B cell (primary cell): ENCODE measurements around the gene MTERF4. TPM values are rescaled to one million over a fixed set of nuclear protein-coding genes. Genes with fewer than 3 reads are reported as not detected.
A peak's percentile ranks its signal among the peaks of the same experiment; 100 is the strongest.

Experiments
- ATAC-seq: fragments of 200-7000 bp; cut with Tn5 transposase; one replicate; pipeline ENCODE4 v1.10.0; 2021; ENCODE audit warnings: low read depth, mild to moderate bottlenecking, moderate number of reproducible peaks, moderate library complexity
- CTCF ChIA-PET: fragments of 350-600 bp; sonication (Branson Sonifier 250); formaldehyde crosslinking; loops from one replicate; lab custom pipeline; 2021; ENCODE audit warnings: antibody characterized with exemption, inconsistent platforms; lab: Charles Lee
- POLR2A ChIA-PET: fragments of 350-600 bp; sonication (Branson Sonifier 250); formaldehyde crosslinking; loops from one replicate; lab custom pipeline; 2021; ENCODE audit warnings: antibody characterized with exemption; lab: Charles Lee
- DNase-seq: peaks from one replicate; pipeline ENCODE4 v3.0.0; 2013
- H2AFZ ChIP-seq: 2 replicates; pipeline ENCODE4 v1.6.1; 2012; ENCODE audit warnings: mild to moderate bottlenecking, low read depth, low read length; ENCODE audit not compliant: insufficient read depth, poor library complexity, severe bottlenecking
- H3K27ac ChIP-seq, 2 donors: 1 replicate in 1 of 2; 2 replicates in 1 of 2; pipeline ENCODE4 v1.5.1; 2012 to 2013; ENCODE audit warnings: low read length in 2 of 2, mild to moderate bottlenecking in 2 of 2, moderate library complexity in 1 of 2
- H3K27me3 ChIP-seq, 4 experiments: fragments of 200-600 bp in 1 of 4; sonication (generic) in 1 of 4; replicated peaks in 1 of 4; 1 replicate in 2 of 4; 2 replicates in 2 of 4; pipeline versions ENCODE4 v1.6.1 to v1.7.0; 2013 to 2016; ENCODE audit warnings: low read length in 3 of 4, mild to moderate bottlenecking in 2 of 4, mixed read lengths in 1 of 4, moderate library complexity in 1 of 4; ENCODE audit not compliant: insufficient read depth in 4 of 4, control insufficient read depth in 3 of 4; ENCODE audit errors: control extremely low read depth in 1 of 4
- H3K36me3 ChIP-seq, 2 experiments: replicated peaks in 1 of 2; 1 replicate in 1 of 2; 2 replicates in 1 of 2; pipeline versions ENCODE4 v1.6.1 to v1.7.1; 2013; ENCODE audit warnings: low read length in 1 of 2; ENCODE audit not compliant: insufficient read depth in 2 of 2, control insufficient read depth in 1 of 2; ENCODE audit errors: control extremely low read depth in 1 of 2, extremely low read depth in 1 of 2
- H3K4me1 ChIP-seq, 2 donors: fragments of 200-600 bp in 1 of 2; sonication (generic) in 1 of 2; 1 replicate in 1 of 2; 2 replicates in 1 of 2; pipeline versions ENCODE4 v1.5.1 to v1.6.1; 2013 to 2017; ENCODE audit warnings: low read length in 2 of 2; ENCODE audit not compliant: control insufficient read depth in 2 of 2, insufficient read depth in 2 of 2
- H3K4me2 ChIP-seq: replicated peaks from 2 replicates; pipeline ENCODE3; 2012; ENCODE audit warnings: mild to moderate bottlenecking, low read depth, low read length; ENCODE audit not compliant: poor library complexity, severe bottlenecking
- H3K4me3 ChIP-seq, 5 experiments: fragments of 200-600 bp in 1 of 5; sonication (generic) in 1 of 5; 1 replicate in 3 of 5; 2 replicates in 2 of 5; pipeline versions ENCODE4 v1.5.1 to v1.7.0; 2011 to 2016; ENCODE audit warnings: low read length in 4 of 5, mild to moderate bottlenecking in 4 of 5, low read depth in 2 of 5, control low read depth in 1 of 5, moderate library complexity in 1 of 5; ENCODE audit not compliant: insufficient read depth in 1 of 5; ENCODE audit errors: control extremely low read depth in 1 of 5, extremely low read depth in 1 of 5
- H3K79me2 ChIP-seq: fragments of 200-600 bp; sonication (generic); one replicate; pipeline ENCODE4 v1.6.0; 2016; ENCODE audit warnings: low read length; ENCODE audit not compliant: control insufficient read depth, insufficient read depth
- H3K9ac ChIP-seq: fragments of 200-600 bp; sonication (generic); 2 replicates; pipeline ENCODE4 v1.6.1; 2017; ENCODE audit warnings: mild to moderate bottlenecking, low read length, moderate library complexity
- H3K9me3 ChIP-seq, 3 donors: one replicate each; pipeline versions ENCODE4 v1.6.1 to v1.7.1; 2013; ENCODE audit warnings: low read length in 2 of 3; ENCODE audit not compliant: control insufficient read depth in 2 of 3, insufficient read depth in 1 of 3; ENCODE audit errors: control extremely low read depth in 1 of 3
- H4K20me1 ChIP-seq: 2 replicates; pipeline ENCODE4 v1.6.0; 2012; ENCODE audit warnings: mild to moderate bottlenecking, low read length; ENCODE audit not compliant: insufficient read depth, control insufficient read depth, poor library complexity, severe bottlenecking
- H3K27ac Mint-ChIP-seq: one replicate; pipeline ENCODE4 v1.8.0; 2021; ENCODE audit warnings: mixed read lengths
- H3K27me3 Mint-ChIP-seq: one replicate; pipeline ENCODE4 v1.8.0; 2021; ENCODE audit warnings: mixed read lengths
- H3K4me1 Mint-ChIP-seq: one replicate; pipeline ENCODE4 v1.8.0; 2021; ENCODE audit warnings: mixed read lengths
- H3K4me3 Mint-ChIP-seq: one replicate; pipeline ENCODE4 v1.8.0; 2021; ENCODE audit warnings: mixed read lengths
- H3K9me3 Mint-ChIP-seq: one replicate; pipeline ENCODE4 v1.8.0; 2022; ENCODE audit warnings: mixed read lengths; ENCODE audit not compliant: insufficient read depth
- CTCF ChIP-seq: fragments of 200-600 bp; IDR thresholded peaks from one replicate; pipeline ENCODE4 v1.8.0; 2022; ENCODE audit warnings: antibody characterized with exemption, mild to moderate bottlenecking
- EZH2 ChIP-seq: IDR thresholded peaks from 2 replicates; pipeline ENCODE4 v1.6.1; 2012; ENCODE audit warnings: borderline replicate concordance, low read depth, mild to moderate bottlenecking, moderate library complexity, low read length; ENCODE audit not compliant: insufficient read depth, poor library complexity, severe bottlenecking
- WGBS: methylation state at CpG from one replicate; pipeline ENCODE4 v1.1.5; 2013; ENCODE audit warnings: missing lambda C conversion rate; ENCODE audit not compliant: insufficient coverage; 5-methylcytosine and 5-hydroxymethylcytosine counted together
- intact Hi-C: fragments of 100-400 bp; cut with micrococcal nuclease; formaldehyde crosslinking; loops from one replicate; pipeline ENCODE4 v1.10.0; 2022
- polyA plus RNA-seq: library from polyadenylated mRNA; depleted of rRNA; stranded (reverse); fragments of >200 nt; gene quantifications from 2 replicates; pipeline ENCODE4 v1.2.3, GENCODE V29; 2012
- total RNA-seq, 2 donors: library from RNA; stranded (reverse); fragments of 120-200 nt in 1 of 2; gene quantifications; 1 replicate in 1 of 2; 2 replicates in 1 of 2; pipeline versions ENCODE4 v1.2.3 to v1.2.4, GENCODE V29; 2013 to 2022

MTERF4 gene
- total and polyA plus RNA-seq, 2 donors (not counting 1 experiment from before 2014, with no cell fraction given) = 88.7 to 153 TPM

- no peak for DNase-seq
- Histone ChIP-seq H3K4me1 (peaks cover 44 to 49% of the 10 kb centered on the region in 2 donors), H3K9ac (no peak overlapping the region), H3K27ac (no peak overlapping the region), H3K79me2 (peaks cover 4% of the 10 kb centered on the region), H3K36me3 (peaks cover 0 to 10% of the 10 kb centered on the region in 2 experiments), H3K27me3 (no peaks in the 10 kb centered on the region), H3K4me3 (no peak overlapping the region), H3K4me2 (no peak overlapping the region), H2AFZ (no peak overlapping the region), H4K20me1 (no peaks in the 10 kb centered on the region), H3K9me3 (peaks cover 0 to 10% (median 0%) of the 10 kb centered on the region in 3 donors)
- ChIA-PET CTCF (no interaction called here), POLR2A (interaction anchor here (1.2 kb wide), 1 partner anchor 10 kb away, joined by 4 read pairs; no protein-coding TSS in a partner anchor)
- intact Hi-C loops = no loop called here
- peaks cover 55% of the 10 kb centered on the region for H3K4me1 Mint-ChIP-seq
- no peaks in the 10 kb centered on the region for H3K27me3 Mint-ChIP-seq
- no peak for ATAC-seq
- peak overlapping the region; percentile 99 for H3K27ac Mint-ChIP-seq
- no peaks in the 10 kb centered on the region for H3K9me3 Mint-ChIP-seq
- 96% methylated on average over 16 of the region's 16 CpGs for WGBS
- TF ChIP-seq EZH2 = no peak
- H3K4me3 Mint-ChIP-seq = no peak overlapping the region
Observed at GRCh38 chr2:241130316-241130715, 28.2 kb upstream of the MTERF4 start.

GRCh38 chr2:241129086-241129871, 27.2 kb upstream of the MTERF4 start:
- Histone ChIP-seq H3K27ac (peak overlapping the region; percentile 94 to 97), H3K9me3 (peaks cover 0 to 10% (median 0%) of the 10 kb centered on the region in 3 donors), H2AFZ (no peak overlapping the region), H3K4me1 (peaks cover 44 to 56% of the 10 kb centered on the region in 2 donors), H3K27me3 (no peaks in the 10 kb centered on the region), H3K4me3 (no peak overlapping the region), H4K20me1 (no peaks in the 10 kb centered on the region), H3K4me2 (peak overlapping the region; percentile 10), H3K79me2 (peaks cover 4% of the 10 kb centered on the region), H3K36me3 (peaks cover 1 to 10% of the 10 kb centered on the region in 2 experiments), H3K9ac (no peak overlapping the region)
- Mint-ChIP-seq H3K9me3 (no peaks in the 10 kb centered on the region), H3K27ac (peak overlapping the region; percentile 99), H3K27me3 (no peaks in the 10 kb centered on the region), H3K4me1 (peaks cover 55% of the 10 kb centered on the region), H3K4me3 (peak overlapping the region; percentile 46)
- ChIA-PET CTCF (no interaction called here), POLR2A (interaction anchor here (2.0 kb wide), 1 partner anchor 18 kb away, joined by 8 read pairs; no protein-coding TSS in a partner anchor)
- no peak for TF ChIP-seq CTCF
- no peak for TF ChIP-seq EZH2
- DNase-seq = no peak
- intact Hi-C loops = no loop called here
- ATAC-seq = no peak
- WGBS = 92% methylated on average over 9 of the region's 12 CpGs
